Measurements from ENCODE around the gene GBE1. TPM values are rescaled to one million over a fixed set of nuclear protein-coding genes. Genes with fewer than 3 reads are reported as not detected.

GBE1 gene
- total RNA-seq, 4 donors from 2014 or later: 15.8 to 28.6 (median 20.5) TPM

- 44% methylated on average over 5 of the region's 5 CpGs for WGBS
- H3K27ac ChIP-seq: peak overlapping the region; percentile 86
- peaks cover 34% of the 10 kb centered on the region for H3K4me1 ChIP-seq
These were observed 18.1 kb downstream of the GBE1 start for GRCh38 chr3:81743096-81744025.

DNA sequence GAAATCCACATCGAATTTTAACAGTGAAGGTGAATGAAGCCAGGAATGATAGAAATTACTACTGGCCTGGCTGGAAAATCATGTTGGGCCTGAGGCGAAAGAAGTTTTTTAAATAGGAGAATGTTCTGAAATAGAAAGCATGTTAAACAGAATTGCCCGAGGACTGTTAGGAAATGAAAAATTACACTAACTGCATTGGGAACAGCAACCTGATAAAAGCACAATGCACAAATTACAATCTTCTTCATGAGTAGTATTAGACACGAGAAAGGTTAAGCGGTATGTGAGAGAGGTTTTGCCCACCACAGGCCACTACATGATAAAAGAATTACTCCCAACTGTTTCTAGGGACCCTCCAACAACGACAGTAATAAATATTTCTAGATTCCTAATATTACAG is 18.9 kb downstream of the GBE1 start:
- peak overlapping the region; percentile 86 for H3K27ac ChIP-seq
- DNase-seq (ENCODE audit: low spot score in 2 of 2): no peak
- H3K9me3 ChIP-seq: no peaks in the 10 kb centered on the region
- TF ChIP-seq POLR2A (IDR thresholded peaks at IDR 0.05): no peak
- TF ChIP-seq POLR2AphosphoS5 (IDR thresholded peaks at IDR 0.05): no peak
- no peak for TF ChIP-seq EP300 (IDR thresholded peaks at IDR 0.05)
- TF ChIP-seq, protein P1, sequence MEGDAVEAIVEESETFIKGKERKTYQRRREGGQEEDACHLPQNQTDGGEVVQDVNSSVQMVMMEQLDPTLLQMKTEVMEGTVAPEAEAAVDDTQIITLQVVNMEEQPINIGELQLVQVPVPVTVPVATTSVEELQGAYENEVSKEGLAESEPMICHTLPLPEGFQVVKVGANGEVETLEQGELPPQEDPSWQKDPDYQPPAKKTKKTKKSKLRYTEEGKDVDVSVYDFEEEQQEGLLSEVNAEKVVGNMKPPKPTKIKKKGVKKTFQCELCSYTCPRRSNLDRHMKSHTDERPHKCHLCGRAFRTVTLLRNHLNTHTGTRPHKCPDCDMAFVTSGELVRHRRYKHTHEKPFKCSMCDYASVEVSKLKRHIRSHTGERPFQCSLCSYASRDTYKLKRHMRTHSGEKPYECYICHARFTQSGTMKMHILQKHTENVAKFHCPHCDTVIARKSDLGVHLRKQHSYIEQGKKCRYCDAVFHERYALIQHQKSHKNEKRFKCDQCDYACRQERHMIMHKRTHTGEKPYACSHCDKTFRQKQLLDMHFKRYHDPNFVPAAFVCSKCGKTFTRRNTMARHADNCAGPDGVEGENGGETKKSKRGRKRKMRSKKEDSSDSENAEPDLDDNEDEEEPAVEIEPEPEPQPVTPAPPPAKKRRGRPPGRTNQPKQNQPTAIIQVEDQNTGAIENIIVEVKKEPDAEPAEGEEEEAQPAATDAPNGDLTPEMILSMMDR (IDR thresholded peaks at IDR 0.05): no peak
- WGBS: 44% methylated on average over 6 of the region's 6 CpGs
- peaks cover 34% of the 10 kb centered on the region for H3K4me1 ChIP-seq
- no peak overlapping the region for H3K4me3 ChIP-seq
- peaks cover 3% of the 10 kb centered on the region for H3K36me3 ChIP-seq
- H3K27me3 ChIP-seq: no peaks in the 10 kb centered on the region

More at GRCh38 chr3:81743096-81744025, 18.1 kb downstream of the GBE1 start:
- Histone ChIP-seq H3K9me3 (no peaks in the 10 kb centered on the region), H3K27me3 (no peaks in the 10 kb centered on the region), H3K36me3 (peaks cover 3% of the 10 kb centered on the region), H3K4me3 (no peak overlapping the region)
- DNase-seq (ENCODE audit: low spot score in 2 of 2): no peak
- TF ChIP-seq POLR2AphosphoS5 (IDR thresholded peaks at IDR 0.05) (peak in 1 of 3 donors; percentile 39), EP300 (IDR thresholded peaks at IDR 0.05) (no peak)

DNA sequence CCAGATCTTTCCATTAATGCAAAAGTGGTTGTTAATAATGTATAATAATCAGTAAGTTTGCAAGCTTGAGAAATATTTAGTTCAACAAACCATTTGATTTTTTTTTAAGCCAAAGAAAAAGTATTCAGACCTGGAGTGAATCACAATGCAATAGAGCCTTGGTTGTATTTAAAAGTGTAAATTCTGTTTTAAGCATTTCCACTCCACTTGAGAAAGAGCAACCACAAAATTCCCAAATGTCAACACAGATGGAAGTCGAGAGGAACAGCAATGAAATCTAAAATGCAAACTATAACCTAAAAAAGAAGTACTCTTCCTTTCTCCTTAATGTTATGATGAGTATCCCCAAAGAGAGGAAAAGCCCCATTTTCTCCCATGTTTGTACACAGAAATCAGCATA is 20.2 kb downstream of the GBE1 start:
- WGBS: 78% methylated on average over 1 of the region's 1 CpG
- no peak overlapping the region for H3K27ac ChIP-seq
- TF ChIP-seq, protein P1 (IDR thresholded peaks at IDR 0.05): no peak
- TF ChIP-seq EP300 (IDR thresholded peaks at IDR 0.05): no peak

GRCh38 chr3:81740731-81741130 is 20.7 kb downstream of the GBE1 start:
- 77% methylated on average over 1 of the region's 1 CpG for WGBS
- TF ChIP-seq, protein P1 (IDR thresholded peaks at IDR 0.05): no peak
- no peak for TF ChIP-seq POLR2A (IDR thresholded peaks at IDR 0.05)
- TF ChIP-seq POLR2AphosphoS5 (IDR thresholded peaks at IDR 0.05): no peak
- TF ChIP-seq EP300 (IDR thresholded peaks at IDR 0.05): no peak
- Histone ChIP-seq H3K9me3 (no peaks in the 10 kb centered on the region), H3K4me3 (no peak overlapping the region), H3K36me3 (no peaks in the 10 kb centered on the region), H3K27ac (no peak overlapping the region), H3K4me1 (peaks cover 34% of the 10 kb centered on the region), H3K27me3 (no peaks in the 10 kb centered on the region)
- no peak for DNase-seq (ENCODE audit: low spot score in 2 of 2)

More for the DNA sequence above, 20.2 kb downstream of the GBE1 start:
- DNase-seq (ENCODE audit: low spot score in 2 of 2): no peak
- peaks cover 34% of the 10 kb centered on the region for H3K4me1 ChIP-seq
- no peaks in the 10 kb centered on the region for H3K36me3 ChIP-seq
- H3K4me3 ChIP-seq: no peak overlapping the region
- no peaks in the 10 kb centered on the region for H3K9me3 ChIP-seq
- H3K27me3 ChIP-seq: no peaks in the 10 kb centered on the region

GRCh38 chr3:81735334-81735733 is 26.1 kb downstream of the GBE1 start:
- no peak overlapping the region for H3K4me3 ChIP-seq
- H3K9me3 ChIP-seq: no peaks in the 10 kb centered on the region
- TF ChIP-seq POLR2A (IDR thresholded peaks at IDR 0.05) (no peak), POLR2AphosphoS5 (IDR thresholded peaks at IDR 0.05) (no peak), EP300 (IDR thresholded peaks at IDR 0.05) (no peak)
- TF ChIP-seq, protein P1 (IDR thresholded peaks at IDR 0.05): no peak
- H3K27me3 ChIP-seq: no peaks in the 10 kb centered on the region
- DNase-seq (ENCODE audit: low spot score in 2 of 2): peak in 1 of 2 donors; percentile 61
- 88% methylated on average over 5 of the region's 5 CpGs for WGBS
- no peaks in the 10 kb centered on the region for H3K4me1 ChIP-seq
- no peak overlapping the region for H3K27ac ChIP-seq
- H3K36me3 ChIP-seq: no peaks in the 10 kb centered on the region

Data from suprapubic skin (tissue), 4 donors.